Measurements from ENCODE around the gene ZNF516. TPM values are rescaled to one million over a fixed set of nuclear protein-coding genes. Genes with fewer than 3 reads are reported as not detected.

The ZNF516 gene
- total RNA-seq, 2 experiments from 2014 or later: 7.4 to 8.4 TPM

DNA sequence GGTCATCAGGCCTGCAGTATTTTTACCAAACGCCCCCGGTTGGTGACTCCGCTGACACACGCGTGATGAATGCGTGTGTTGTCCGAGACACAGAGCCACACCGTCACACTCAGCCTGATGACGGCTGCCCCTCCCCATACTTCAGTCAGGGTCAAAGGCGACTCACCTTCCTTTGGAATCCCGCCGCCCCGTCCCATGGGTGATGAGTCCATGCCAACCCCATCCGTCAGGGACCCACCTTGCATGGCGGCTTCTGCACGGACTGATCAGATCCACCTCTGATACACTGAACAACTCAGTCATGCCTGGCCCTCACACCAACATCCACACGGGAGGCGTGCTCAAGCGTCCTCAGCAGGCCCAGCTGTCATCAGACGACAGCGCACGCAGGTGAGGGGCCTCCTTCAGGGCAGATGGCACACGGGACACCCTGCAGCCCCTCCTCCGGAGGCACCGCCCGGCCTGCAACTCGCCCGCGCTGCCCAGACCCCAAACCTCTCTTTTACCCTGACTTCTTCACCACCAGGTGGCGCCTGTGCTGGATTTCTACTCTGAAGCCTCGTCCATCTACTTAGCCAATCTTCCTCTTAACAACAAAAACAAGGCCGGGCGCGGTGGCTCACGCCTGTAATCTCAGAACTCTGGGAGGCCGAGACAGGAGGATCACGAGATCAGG lies 89.2 kb downstream of the ZNF516 start:
- H3K4me1 Mint-ChIP-seq (ENCODE audit: low read depth): peaks cover 13% of the 10 kb centered on the region
- intact Hi-C loops (cut with micrococcal nuclease): no loop called here
- no peak overlapping the region for H3K4me3 Mint-ChIP-seq
- peaks cover 3% of the 10 kb centered on the region for H3K9me3 Mint-ChIP-seq
- peaks cover 10% of the 10 kb centered on the region for H3K36me3 Mint-ChIP-seq (ENCODE audit: low read depth)
- no peaks in the 10 kb centered on the region for H3K27me3 Mint-ChIP-seq (ENCODE audit: low read depth)
- CTCF ChIA-PET: interaction anchor here (0.6 to 1.6 kb wide), 2 partner anchors 304 to 443 kb away, joined by 3 read pairs; no protein-coding TSS in a partner anchor
- no peak for DNase-seq
- no peak overlapping the region for H3K27ac Mint-ChIP-seq

DNA sequence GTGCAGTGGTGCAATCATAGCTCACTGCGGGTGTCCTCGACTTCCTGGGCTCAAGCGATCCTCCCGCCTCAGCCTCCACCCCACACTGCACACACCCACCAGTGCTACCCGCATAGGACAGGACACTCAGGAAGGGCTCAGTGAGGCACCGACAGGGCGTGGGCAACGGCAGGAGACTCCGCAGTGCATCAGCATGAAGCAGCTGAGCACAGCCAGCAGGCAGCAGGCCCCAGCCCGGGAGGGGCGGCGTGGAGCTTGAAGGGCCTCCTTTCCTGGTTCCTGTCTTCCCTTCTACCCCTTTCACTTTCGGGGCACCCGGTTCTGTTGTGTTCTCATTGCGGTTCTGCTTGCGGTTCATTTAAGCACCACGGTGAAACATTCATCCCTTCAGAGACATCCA lies 89.8 kb downstream of the ZNF516 start:
- H3K36me3 Mint-ChIP-seq (ENCODE audit: low read depth): peaks cover 10% of the 10 kb centered on the region

DNA sequence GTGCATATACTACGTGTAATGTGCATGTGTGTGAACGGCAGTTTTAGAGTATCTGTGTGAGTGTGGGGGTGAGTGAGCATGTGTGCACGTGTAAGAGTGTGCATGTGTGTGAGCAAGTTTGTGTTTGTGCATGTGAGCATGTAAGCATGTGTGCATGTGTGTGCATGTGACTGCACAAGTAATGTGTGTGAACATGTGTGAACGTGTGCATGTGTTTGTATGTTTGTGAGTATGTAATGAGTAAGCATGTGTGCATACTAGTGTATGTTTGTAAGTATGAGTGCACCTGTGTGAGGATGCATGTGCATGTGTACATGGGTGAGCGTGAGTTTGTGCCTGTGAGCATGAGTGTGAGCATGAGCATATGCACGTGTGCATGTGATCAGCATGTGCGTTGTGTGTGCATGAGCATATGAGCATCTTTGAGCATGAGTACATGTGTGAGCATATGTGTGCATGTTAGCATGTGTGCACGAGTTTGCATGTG lies 90.7 kb downstream of the ZNF516 start:
- Mint-ChIP-seq H3K27ac (no peak overlapping the region), H3K36me3 (ENCODE audit: low read depth) (peaks cover 4% of the 10 kb centered on the region), H3K27me3 (ENCODE audit: low read depth) (no peaks in the 10 kb centered on the region), H3K4me1 (ENCODE audit: low read depth) (peaks cover 2% of the 10 kb centered on the region), H3K4me3 (no peak overlapping the region), H3K9me3 (no peaks in the 10 kb centered on the region)
- CTCF ChIA-PET: no interaction called here
- no peak for DNase-seq
- intact Hi-C loops (cut with micrococcal nuclease): no loop called here

More for the DNA sequence above, 89.8 kb downstream of the ZNF516 start:
- no peak for DNase-seq
- intact Hi-C loops (cut with micrococcal nuclease): no loop called here
- Mint-ChIP-seq H3K4me3 (no peak overlapping the region), H3K9me3 (peaks cover 3% of the 10 kb centered on the region), H3K27ac (no peak overlapping the region), H3K27me3 (ENCODE audit: low read depth) (no peaks in the 10 kb centered on the region), H3K4me1 (ENCODE audit: low read depth) (peaks cover 8% of the 10 kb centered on the region)
- CTCF ChIA-PET: interaction anchor here (0.6 to 1.6 kb wide), 2 partner anchors 305 to 444 kb away, joined by 3 read pairs; no protein-coding TSS in a partner anchor

- Mint-ChIP-seq H3K4me3 (no peak overlapping the region), H3K36me3 (ENCODE audit: low read depth) (no peaks in the 10 kb centered on the region), H3K27me3 (ENCODE audit: low read depth) (no peaks in the 10 kb centered on the region), H3K9me3 (no peaks in the 10 kb centered on the region), H3K27ac (no peak overlapping the region), H3K4me1 (ENCODE audit: low read depth) (peaks cover 4% of the 10 kb centered on the region)
- CTCF ChIA-PET: no interaction called here
- DNase-seq: no peak
- intact Hi-C loops (cut with micrococcal nuclease): no loop called here
Measured at GRCh38 chr18:76402026-76402990, 92.7 kb downstream of the ZNF516 start.

DNA sequence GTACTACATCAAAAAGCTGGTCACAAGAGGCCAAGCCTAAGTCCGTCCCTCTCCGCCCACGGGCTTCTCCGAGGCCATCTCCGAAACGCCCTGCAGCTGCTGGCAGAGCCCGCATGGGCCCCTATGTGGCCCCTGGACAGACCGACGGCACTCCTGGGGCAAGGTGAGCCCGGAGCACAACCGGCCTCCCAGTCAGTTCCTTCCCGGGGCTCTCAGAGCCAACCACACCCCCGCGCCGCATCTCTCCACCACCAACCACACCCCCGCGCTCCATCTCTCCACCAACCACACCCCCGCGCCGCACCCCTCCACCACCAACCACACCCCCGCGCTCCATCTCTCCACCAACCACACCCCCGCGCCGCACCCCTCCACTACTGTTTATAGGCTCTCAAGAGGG lies 93.5 kb downstream of the ZNF516 start:
- Mint-ChIP-seq H3K36me3 (ENCODE audit: low read depth) (no peaks in the 10 kb centered on the region), H3K4me1 (ENCODE audit: low read depth) (peaks cover 4% of the 10 kb centered on the region), H3K4me3 (no peak overlapping the region), H3K9me3 (no peaks in the 10 kb centered on the region), H3K27ac (no peak overlapping the region), H3K27me3 (ENCODE audit: low read depth) (no peaks in the 10 kb centered on the region)
- CTCF ChIA-PET: interaction anchor here (1.0 to 4.7 kb wide), 2 partner anchors 45 to 308 kb away, joined by 4 to 67 read pairs; no protein-coding TSS in a partner anchor
- DNase-seq: no peak
- intact Hi-C loops (cut with micrococcal nuclease): no loop called here

DNA sequence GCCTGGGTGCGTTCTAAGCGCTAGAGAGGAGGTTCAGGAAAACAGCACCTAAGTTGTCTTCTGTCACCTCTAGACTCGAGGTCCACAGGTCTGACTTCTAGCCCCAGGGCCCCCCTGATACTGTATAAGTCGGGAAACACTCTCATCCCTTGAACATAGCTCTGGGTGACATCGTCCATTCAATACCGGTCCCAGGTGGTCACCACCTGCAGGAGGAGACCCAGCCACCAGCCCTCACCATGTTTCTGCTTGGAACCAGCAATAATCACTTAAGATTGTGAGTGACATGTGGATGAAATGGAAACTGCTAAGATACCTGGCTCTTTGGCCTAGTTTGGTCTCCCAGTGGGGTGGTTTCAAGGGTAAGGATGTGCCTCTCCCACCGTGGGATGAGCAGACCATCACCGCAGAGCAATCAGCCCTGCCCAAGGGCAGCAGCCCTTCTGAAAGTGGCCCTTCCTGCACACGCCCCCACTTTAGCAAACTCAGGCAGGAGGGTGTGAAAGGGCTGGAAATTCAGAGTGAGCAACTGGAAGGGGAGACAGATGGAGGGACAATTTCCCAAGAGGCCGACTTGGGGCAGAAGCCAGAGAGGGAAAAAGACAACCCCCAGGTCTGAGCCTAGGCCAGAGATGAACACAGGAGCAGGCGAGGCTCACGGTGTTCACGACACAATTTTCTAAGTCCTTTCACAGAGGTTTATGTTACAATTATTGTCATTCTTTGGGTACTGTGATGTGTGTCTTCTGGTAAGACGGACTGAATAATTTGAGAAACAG lies 95.2 kb downstream of the ZNF516 start:
- no peak for DNase-seq
- peaks cover 6% of the 10 kb centered on the region for H3K4me1 Mint-ChIP-seq (ENCODE audit: low read depth)
- CTCF ChIA-PET: interaction anchor here (0.6 to 4.7 kb wide), 18 partner anchors 9 to 332 kb away, joined by 3 to 67 read pairs (median 4); no protein-coding TSS in a partner anchor
- no peaks in the 10 kb centered on the region for H3K9me3 Mint-ChIP-seq
- intact Hi-C loops (cut with micrococcal nuclease): loop anchor here (1.0 to 2.0 kb wide), 7 partner anchors 27 to 403 kb away; no protein-coding TSS in a partner anchor
- H3K36me3 Mint-ChIP-seq (ENCODE audit: low read depth): no peaks in the 10 kb centered on the region
- H3K27ac Mint-ChIP-seq: no peak overlapping the region
- H3K27me3 Mint-ChIP-seq (ENCODE audit: low read depth): no peaks in the 10 kb centered on the region
- H3K4me3 Mint-ChIP-seq: no peak overlapping the region

GRCh38 chr18:76398896-76399612 lies 96.0 kb downstream of the ZNF516 start:
- Mint-ChIP-seq H3K27ac (no peak overlapping the region), H3K27me3 (ENCODE audit: low read depth) (no peaks in the 10 kb centered on the region), H3K36me3 (ENCODE audit: low read depth) (no peaks in the 10 kb centered on the region), H3K4me1 (ENCODE audit: low read depth) (peaks cover 6% of the 10 kb centered on the region), H3K4me3 (no peak overlapping the region), H3K9me3 (no peaks in the 10 kb centered on the region)
- intact Hi-C loops (cut with micrococcal nuclease): loop anchor here (1.0 to 2.0 kb wide), 7 partner anchors 28 to 404 kb away; no protein-coding TSS in a partner anchor
- DNase-seq: peak; percentile 88
- CTCF ChIA-PET: interaction anchor here (0.6 to 4.7 kb wide), 24 partner anchors 10 to 332 kb away, joined by 3 to 67 read pairs (median 4); no protein-coding TSS in a partner anchor

GRCh38 chr18:76398295-76398694 lies 96.7 kb downstream of the ZNF516 start:
- DNase-seq: no peak
- Mint-ChIP-seq H3K4me3 (no peak overlapping the region), H3K4me1 (ENCODE audit: low read depth) (peaks cover 6% of the 10 kb centered on the region), H3K9me3 (no peaks in the 10 kb centered on the region), H3K27ac (no peak overlapping the region), H3K27me3 (ENCODE audit: low read depth) (no peaks in the 10 kb centered on the region), H3K36me3 (ENCODE audit: low read depth) (no peaks in the 10 kb centered on the region)
- CTCF ChIA-PET: interaction anchor here (0.7 to 4.7 kb wide), 23 partner anchors 9 to 405 kb away, joined by 3 to 67 read pairs (median 4); no protein-coding TSS in a partner anchor
- intact Hi-C loops (cut with micrococcal nuclease): loop anchor here (2.0 kb wide), 3 partner anchors 29 to 405 kb away; no protein-coding TSS in a partner anchor

- Mint-ChIP-seq H3K27ac (no peak overlapping the region), H3K4me3 (no peak overlapping the region), H3K9me3 (no peaks in the 10 kb centered on the region), H3K36me3 (ENCODE audit: low read depth) (no peaks in the 10 kb centered on the region), H3K27me3 (ENCODE audit: low read depth) (no peaks in the 10 kb centered on the region), H3K4me1 (ENCODE audit: low read depth) (peaks cover 6% of the 10 kb centered on the region)
- CTCF ChIA-PET: interaction anchor here (0.7 to 4.7 kb wide), 10 partner anchors 8 to 405 kb away, joined by 3 to 67 read pairs (median 5); no protein-coding TSS in a partner anchor
- intact Hi-C loops (cut with micrococcal nuclease): loop anchor here (2.0 kb wide), 3 partner anchors 29 to 405 kb away; no protein-coding TSS in a partner anchor
- no peak for DNase-seq
Measured at GRCh38 chr18:76397631-76398030, 97.4 kb downstream of the ZNF516 start.

DNA sequence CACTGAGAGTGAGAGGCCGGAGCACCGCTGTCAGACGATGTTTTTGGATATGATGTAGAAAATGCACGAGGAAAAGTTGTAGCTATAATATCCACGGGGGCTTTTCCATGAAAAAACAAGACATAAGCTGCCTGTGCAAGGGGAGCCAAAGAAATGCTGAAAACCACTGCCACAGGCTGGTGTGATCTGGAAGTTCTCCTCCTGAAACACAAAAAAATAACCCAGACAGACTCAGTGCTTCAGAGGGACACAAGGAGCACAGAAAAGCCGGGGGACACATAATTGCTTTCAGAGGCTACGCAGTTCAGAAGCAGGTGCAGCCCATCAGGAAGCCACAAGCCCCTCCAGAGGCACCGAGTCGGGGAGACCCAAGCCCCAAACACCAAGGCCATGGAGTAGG lies 98.2 kb downstream of the ZNF516 start:
- Mint-ChIP-seq H3K27me3 (ENCODE audit: low read depth) (no peaks in the 10 kb centered on the region), H3K4me1 (ENCODE audit: low read depth) (peaks cover 10% of the 10 kb centered on the region), H3K27ac (no peak overlapping the region), H3K36me3 (ENCODE audit: low read depth) (no peaks in the 10 kb centered on the region), H3K4me3 (no peak overlapping the region), H3K9me3 (no peaks in the 10 kb centered on the region)
- DNase-seq: no peak
- CTCF ChIA-PET: interaction anchor here (1.0 to 2.6 kb wide), 2 partner anchors 176 to 291 kb away, joined by 4 to 14 read pairs; no protein-coding TSS in a partner anchor
- intact Hi-C loops (cut with micrococcal nuclease): no loop called here

- Mint-ChIP-seq H3K4me3 (no peak overlapping the region), H3K9me3 (no peaks in the 10 kb centered on the region)
Measured at GRCh38 chr18:76395609-76396008, 99.4 kb downstream of the ZNF516 start.

More at GRCh38 chr18:76395609-76396008, 99.4 kb downstream of the ZNF516 start:
- Mint-ChIP-seq H3K4me1 (ENCODE audit: low read depth) (peaks cover 16% of the 10 kb centered on the region), H3K27ac (no peak overlapping the region), H3K36me3 (ENCODE audit: low read depth) (no peaks in the 10 kb centered on the region), H3K27me3 (ENCODE audit: low read depth) (no peaks in the 10 kb centered on the region)
- DNase-seq: no peak
- CTCF ChIA-PET: interaction anchor here (0.7 kb wide), 1 partner anchor 314 kb away, joined by 3 read pairs; no protein-coding TSS in a partner anchor
- intact Hi-C loops (cut with micrococcal nuclease): no loop called here

All from activated naive CD4-positive, alpha-beta T cell treated with anti-CD3 and anti-CD28 coated beads for 36 hours (primary cell).